Measurements from ENCODE around the gene CCDC190.
"Not testable (repeated sequence)": the region's sequence is repeated elsewhere in the genome, so short reads cannot be mapped to it uniquely, and the experiment has no call there.

The CCDC190 gene

GRCh38 chr1:162861101-162861500 lies at the start of gene CCDC190:
Gene CCDC190 (minus strand): TSS chr1:162861175. CDS start chr1:162859646, 1,529 bp downstream.
- DNase-seq: no peak

GRCh38 chr1:162910161-162910560 lies 49.2 kb upstream of the CCDC190 start:
- no peak for DNase-seq

- no peak for DNase-seq
Measured at GRCh38 chr1:162908780-162909179, 47.8 kb upstream of the CCDC190 start.

- no peak for DNase-seq
Measured at GRCh38 chr1:162908236-162908635, 47.3 kb upstream of the CCDC190 start.

GRCh38 chr1:162906485-162906884 lies 45.5 kb upstream of the CCDC190 start:
- no peak for DNase-seq

- no peak for DNase-seq
Measured at GRCh38 chr1:162905174-162906158, 44.5 kb upstream of the CCDC190 start.

GRCh38 chr1:162904579-162904978 lies 43.6 kb upstream of the CCDC190 start:
- DNase-seq: no peak

- no peak for DNase-seq
Measured at GRCh38 chr1:162904023-162904422, 43.0 kb upstream of the CCDC190 start.

GRCh38 chr1:162903246-162903645 lies 42.3 kb upstream of the CCDC190 start:
- DNase-seq: no peak

- no peak for DNase-seq
Measured at GRCh38 chr1:162902416-162902815, 41.4 kb upstream of the CCDC190 start.

GRCh38 chr1:162901243-162901642 lies 40.3 kb upstream of the CCDC190 start:
- no peak for DNase-seq

GRCh38 chr1:162899422-162900146 lies 38.6 kb upstream of the CCDC190 start:
- no peak for DNase-seq

- DNase-seq: no peak
Measured at GRCh38 chr1:162893612-162893908, 32.6 kb upstream of the CCDC190 start.

- no peak for DNase-seq
Measured at GRCh38 chr1:162892906-162893611, 32.1 kb upstream of the CCDC190 start.

- no peak for DNase-seq
Measured at GRCh38 chr1:162889989-162890388, 29.0 kb upstream of the CCDC190 start.

- no peak for DNase-seq
Measured at GRCh38 chr1:162886705-162887104, 25.7 kb upstream of the CCDC190 start.

- no peak for DNase-seq
Measured at GRCh38 chr1:162885265-162885664, 24.3 kb upstream of the CCDC190 start.

- no peak for DNase-seq
Measured at GRCh38 chr1:162884831-162885230, 23.9 kb upstream of the CCDC190 start.

- no peak for DNase-seq
Measured at GRCh38 chr1:162882248-162882674, 21.3 kb upstream of the CCDC190 start.

GRCh38 chr1:162881590-162881989 lies 20.6 kb upstream of the CCDC190 start:
- DNase-seq: no peak

GRCh38 chr1:162880617-162881016 lies 19.6 kb upstream of the CCDC190 start:
- DNase-seq: not testable (repeated sequence)

- no peak for DNase-seq
Measured at GRCh38 chr1:162878000-162878596, 17.1 kb upstream of the CCDC190 start.

GRCh38 chr1:162877412-162877811 lies 16.4 kb upstream of the CCDC190 start:
- DNase-seq: no peak
